Large intestine (tissue), 12 donors: ENCODE results near the gene CRB2. TPM values are rescaled to one million over a fixed set of nuclear protein-coding genes. Genes with fewer than 3 reads are reported as not detected.

ENCODE experiments used
- DNase-seq, 2 donors: peaks; one replicate each; pipeline versions ENCODE4 v3.0.0 to v3.0.0-alpha.2; 2013
- H3K27ac ChIP-seq: one replicate; pipeline ENCODE4 v1.5.1; 2013; ENCODE audit warnings: low read length
- H3K27me3 ChIP-seq: 2 replicates; pipeline ENCODE4 v1.6.1; 2013; ENCODE audit warnings: low read length; ENCODE audit not compliant: control insufficient read depth, insufficient read depth
- H3K36me3 ChIP-seq: 2 replicates; pipeline ENCODE4 v1.6.1; 2013; ENCODE audit warnings: low read length; ENCODE audit not compliant: control insufficient read depth, insufficient read depth
- H3K4me1 ChIP-seq: one replicate; pipeline ENCODE4 v1.6.1; 2013; ENCODE audit warnings: low read length; ENCODE audit not compliant: control insufficient read depth, insufficient read depth
- H3K4me3 ChIP-seq: one replicate; pipeline ENCODE4 v1.5.1; 2013; ENCODE audit warnings: low read length
- H3K9me3 ChIP-seq: one replicate; pipeline ENCODE4 v1.6.1; 2013; ENCODE audit warnings: mild to moderate bottlenecking, low read depth, low read length, moderate library complexity; ENCODE audit not compliant: control insufficient read depth
- WGBS: methylation state at CpG from one replicate; pipeline ENCODE4 v1.1.5; 2013; ENCODE audit warnings: low lambda C conversion rate; ENCODE audit not compliant: insufficient coverage; 5-methylcytosine and 5-hydroxymethylcytosine counted together
- long read RNA-seq, 11 donors: transcript quantifications; one replicate each; lab custom pipeline, GENCODE V29; 2026
- polyA plus RNA-seq: library from polyadenylated mRNA; unstranded; fragments of 120-200 nt; gene quantifications from one replicate; pipeline ENCODE4 v1.2.1, GENCODE V29; 2013

Gene CRB2
- polyA plus RNA-seq = 2.3 TPM
- long read RNA-seq, donor 1 = 0 reads
- long read RNA-seq, donor 2 = 0 reads
- long read RNA-seq, donor 3 = 0 reads
- long read RNA-seq, donor 4 = 0 reads
- long read RNA-seq, donor 5 = 0 reads
- long read RNA-seq, donor 6, partial matches to known transcripts = 10 of 10 reads
- long read RNA-seq, donor 6, other reads (novel, unspliced or antisense) = 0 of 10 reads
- long read RNA-seq, donor 7 = 0 reads
- long read RNA-seq, donor 8 = 0 reads
- long read RNA-seq, donor 9 = 0 reads
- long read RNA-seq, donor 10 = 0 reads
- long read RNA-seq, donor 11 = 0 reads

DNA sequence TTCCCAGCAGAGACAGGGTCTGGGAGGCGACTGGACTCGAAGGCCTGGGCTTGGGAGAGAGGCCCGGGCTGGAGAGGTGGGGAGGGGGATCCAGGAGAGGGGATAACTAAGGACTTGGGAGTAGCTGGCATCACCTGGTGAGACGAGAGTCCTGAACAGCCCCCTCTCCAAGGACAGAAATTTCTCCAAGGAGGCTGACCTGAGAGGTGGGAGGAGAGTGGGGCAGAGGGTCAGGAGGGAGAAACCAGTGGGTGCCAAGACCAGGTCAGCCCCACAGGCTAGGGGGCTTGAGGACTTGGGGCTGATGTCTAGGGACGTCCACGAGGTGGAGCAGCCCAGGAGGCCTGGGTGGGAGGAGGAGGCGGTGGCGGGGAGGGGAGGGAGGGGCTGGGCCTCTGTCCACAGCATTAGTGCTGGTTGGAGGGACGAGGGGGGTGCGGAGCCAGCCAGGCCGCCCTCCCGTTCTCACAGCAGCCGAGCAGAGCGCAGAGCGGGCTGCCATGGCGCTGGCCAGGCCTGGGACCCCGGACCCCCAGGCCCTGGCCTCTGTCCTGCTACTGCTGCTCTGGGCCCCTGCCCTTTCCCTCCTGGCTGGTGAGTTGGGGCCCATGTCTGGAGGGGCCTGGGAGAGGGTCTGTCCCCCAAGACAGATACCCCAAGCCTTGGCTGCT lies at the start of gene CRB2:
TSS of gene CRB2 (plus strand) at position 437 of the 671 bp plus-strand sequence. CDS start at position 501, 64 bp downstream.
- H3K9me3 ChIP-seq = no peaks in the 10 kb centered on the region
- no peaks in the 10 kb centered on the region for H3K36me3 ChIP-seq
- no peak within 1 kb of the TSS for H3K4me3 ChIP-seq
- H3K4me1 ChIP-seq = peaks cover 21% of the 10 kb centered on the region
- peaks cover 7% of the 10 kb centered on the region for H3K27me3 ChIP-seq
- DNase-seq = no peak
- H3K27ac ChIP-seq = no peak within 1 kb of the TSS
- WGBS = 100% methylated on average over 1 of the region's 17 CpGs

DNA sequence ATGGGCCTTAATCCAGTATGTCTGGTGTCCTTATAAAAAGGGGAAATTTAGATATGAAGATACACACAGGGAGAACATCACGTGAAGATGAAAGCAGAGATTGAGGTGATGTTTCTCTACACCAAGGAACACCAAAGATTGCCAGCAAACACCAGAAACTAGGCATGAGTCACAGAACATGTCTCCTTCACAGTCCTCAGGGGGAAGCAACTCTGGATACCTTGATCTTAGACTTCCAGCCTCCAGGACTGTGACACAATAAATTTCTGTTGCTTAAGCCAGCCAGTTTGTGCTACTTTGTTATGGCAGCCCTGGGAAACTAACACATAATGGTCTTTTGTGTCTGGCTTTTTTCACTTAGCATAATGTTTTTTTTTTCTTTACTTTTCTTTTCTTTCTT lies 46.4 kb upstream of the CRB2 start:
- Histone ChIP-seq H3K36me3 (no peaks in the 10 kb centered on the region), H3K4me3 (no peak overlapping the region), H3K4me1 (no peaks in the 10 kb centered on the region), H3K27me3 (no peaks in the 10 kb centered on the region), H3K9me3 (no peaks in the 10 kb centered on the region), H3K27ac (no peak overlapping the region)
- no CpG with 5 or more reads among the region's 1 CpG for WGBS
- DNase-seq = no peak

DNA sequence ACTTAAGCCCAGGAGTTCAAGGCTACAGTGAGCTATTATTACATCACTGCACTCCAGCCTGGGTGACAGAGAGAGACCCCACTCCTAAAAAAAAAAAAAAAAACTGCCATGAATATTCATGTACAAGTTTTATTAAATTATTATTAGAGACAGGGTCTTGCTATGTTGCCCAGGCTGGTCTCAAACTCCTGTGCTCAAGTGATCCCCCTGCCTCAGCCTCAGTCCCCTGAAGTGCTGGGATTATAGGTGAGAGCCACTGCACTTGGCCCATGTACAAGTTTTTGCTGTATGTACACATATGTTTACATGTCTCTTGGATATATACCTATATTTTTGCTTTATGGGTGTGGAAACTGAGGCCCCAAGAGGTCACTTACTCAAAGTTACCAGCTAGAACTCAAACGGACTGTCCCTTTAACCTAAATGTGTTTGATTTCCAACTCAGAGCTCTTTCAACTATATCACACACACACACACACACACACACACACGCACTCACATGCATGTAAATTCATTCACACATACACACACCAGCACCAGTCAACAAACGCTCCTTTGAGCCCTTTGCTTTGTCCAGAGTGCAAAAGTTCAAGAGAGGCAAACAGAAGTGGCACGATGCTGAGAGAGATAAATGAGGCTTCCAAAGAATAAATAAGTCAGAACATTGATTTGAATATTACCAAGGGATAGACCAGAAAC lies 45.3 kb upstream of the CRB2 start:
- Histone ChIP-seq H3K27me3 (no peaks in the 10 kb centered on the region), H3K27ac (no peak overlapping the region), H3K4me3 (no peak overlapping the region), H3K4me1 (no peaks in the 10 kb centered on the region), H3K36me3 (no peaks in the 10 kb centered on the region), H3K9me3 (no peaks in the 10 kb centered on the region)
- DNase-seq = no peak
- WGBS = no CpG with 5 or more reads among the region's 4 CpGs

DNA sequence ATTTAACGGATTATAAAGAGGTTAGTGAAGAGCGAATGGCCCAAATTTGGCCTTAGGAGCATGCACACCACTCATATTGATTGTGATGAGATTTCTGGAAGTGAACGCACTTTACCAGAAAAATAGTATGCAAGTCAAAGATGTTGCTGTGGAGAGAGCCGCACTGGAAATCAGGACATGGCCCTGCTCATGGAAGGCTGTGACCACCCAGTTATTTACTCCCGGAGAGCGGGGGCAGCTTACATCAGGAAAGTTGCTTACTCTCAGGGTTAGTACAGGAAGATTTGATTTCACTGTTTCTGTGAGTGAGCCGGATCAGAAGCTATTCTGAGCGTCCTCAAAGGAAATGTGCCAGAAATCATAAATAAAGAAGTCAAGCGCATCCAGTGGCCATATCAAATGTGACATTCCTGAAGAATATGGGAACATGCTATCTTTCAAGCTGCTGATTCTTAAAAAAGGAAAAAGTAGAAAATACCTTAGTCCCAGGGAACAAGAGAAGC lies 44.7 kb upstream of the CRB2 start:
- DNase-seq = no peak
- H3K36me3 ChIP-seq = no peaks in the 10 kb centered on the region
- no peaks in the 10 kb centered on the region for H3K4me1 ChIP-seq
- H3K27ac ChIP-seq = no peak overlapping the region
- no peak overlapping the region for H3K4me3 ChIP-seq
- H3K9me3 ChIP-seq = no peaks in the 10 kb centered on the region
- no peaks in the 10 kb centered on the region for H3K27me3 ChIP-seq
- 65% methylated on average over 4 of the region's 9 CpGs for WGBS

DNA sequence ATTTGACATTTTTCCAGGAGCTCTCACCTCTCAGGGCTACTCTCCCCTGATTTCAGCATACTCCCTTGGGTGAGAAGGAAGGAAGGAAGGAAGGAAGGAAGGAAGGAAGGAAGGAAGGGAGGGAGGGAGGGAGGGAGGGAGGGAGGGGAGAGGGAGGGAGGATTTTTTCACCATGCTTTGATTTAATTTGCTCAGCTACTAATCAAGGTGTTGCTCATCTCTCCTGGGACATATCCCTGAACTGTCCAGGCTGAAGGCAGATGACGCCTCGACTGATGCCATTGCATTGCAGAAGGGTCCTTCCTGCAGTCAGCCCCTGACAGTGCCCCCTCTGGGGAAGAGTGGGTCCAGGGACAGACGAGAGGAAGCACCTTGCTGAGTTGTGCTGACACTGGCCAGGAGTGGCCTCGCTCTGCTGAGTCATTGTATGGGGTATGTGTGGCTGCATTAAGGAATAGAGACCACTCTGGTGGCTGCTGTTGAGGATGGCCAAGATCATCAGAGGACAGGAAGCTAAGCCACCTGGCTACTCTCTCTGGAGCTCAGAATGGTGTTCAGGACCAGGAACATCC lies 43.6 kb upstream of the CRB2 start:
- no peak overlapping the region for H3K27ac ChIP-seq
- no peaks in the 10 kb centered on the region for H3K4me1 ChIP-seq
- H3K27me3 ChIP-seq = no peaks in the 10 kb centered on the region
- H3K4me3 ChIP-seq = no peak overlapping the region
- H3K36me3 ChIP-seq = no peaks in the 10 kb centered on the region
- no peak for DNase-seq
- no CpG with 5 or more reads among the region's 4 CpGs for WGBS
- no peaks in the 10 kb centered on the region for H3K9me3 ChIP-seq

DNA sequence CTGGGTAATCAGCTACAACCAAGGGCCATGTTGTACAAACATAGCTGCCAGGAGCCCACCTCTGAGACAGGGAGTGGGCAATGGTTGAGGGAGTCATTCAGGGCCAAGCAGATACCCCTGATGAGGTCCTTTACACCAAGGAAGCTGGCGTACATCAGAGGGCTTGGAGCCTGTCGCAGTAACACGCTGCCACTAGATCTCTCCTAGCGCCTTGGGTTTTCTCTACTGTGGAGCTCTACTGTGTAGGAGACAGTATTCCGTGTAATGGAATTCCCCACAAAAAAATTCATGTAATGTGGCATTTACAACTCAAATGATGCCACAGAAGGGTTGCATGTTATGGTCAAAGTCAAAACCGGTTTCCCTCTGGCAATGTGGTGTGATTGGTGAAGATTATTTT lies 41.4 kb upstream of the CRB2 start:
- DNase-seq = no peak

DNA sequence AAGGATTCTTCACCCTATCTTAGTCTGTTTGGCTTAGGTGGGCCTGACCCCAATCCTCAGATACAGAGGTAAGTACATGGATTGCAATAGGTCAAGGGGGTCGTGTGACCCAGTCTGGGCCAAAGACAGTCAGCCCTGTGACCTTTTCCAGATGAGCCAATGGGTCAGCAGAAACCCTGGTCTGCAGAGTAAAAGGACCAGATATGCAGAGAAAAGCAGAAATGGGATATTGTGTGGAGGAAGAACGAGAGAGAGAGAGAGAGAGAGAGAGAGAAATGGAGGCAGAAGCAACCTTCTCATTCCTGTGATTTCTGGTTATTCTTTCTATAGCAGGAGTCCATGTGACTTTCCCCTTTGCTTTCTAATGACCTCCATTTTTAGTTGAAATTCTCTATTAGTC lies 40.4 kb upstream of the CRB2 start:
- WGBS = 100% methylated on average over 1 of the region's 2 CpGs
- no peak for DNase-seq
- no peaks in the 10 kb centered on the region for H3K4me1 ChIP-seq
- no peak overlapping the region for H3K4me3 ChIP-seq
- peaks cover 4% of the 10 kb centered on the region for H3K27me3 ChIP-seq
- no peaks in the 10 kb centered on the region for H3K36me3 ChIP-seq
- no peaks in the 10 kb centered on the region for H3K9me3 ChIP-seq
- no peak overlapping the region for H3K27ac ChIP-seq

More for the DNA sequence above, 41.4 kb upstream of the CRB2 start:
- no peaks in the 10 kb centered on the region for H3K36me3 ChIP-seq
- H3K27ac ChIP-seq = no peak overlapping the region
- H3K27me3 ChIP-seq = peaks cover 3% of the 10 kb centered on the region
- no CpG with 5 or more reads among the region's 6 CpGs for WGBS
- H3K4me1 ChIP-seq = no peaks in the 10 kb centered on the region
- H3K4me3 ChIP-seq = no peak overlapping the region
- H3K9me3 ChIP-seq = no peaks in the 10 kb centered on the region

DNA sequence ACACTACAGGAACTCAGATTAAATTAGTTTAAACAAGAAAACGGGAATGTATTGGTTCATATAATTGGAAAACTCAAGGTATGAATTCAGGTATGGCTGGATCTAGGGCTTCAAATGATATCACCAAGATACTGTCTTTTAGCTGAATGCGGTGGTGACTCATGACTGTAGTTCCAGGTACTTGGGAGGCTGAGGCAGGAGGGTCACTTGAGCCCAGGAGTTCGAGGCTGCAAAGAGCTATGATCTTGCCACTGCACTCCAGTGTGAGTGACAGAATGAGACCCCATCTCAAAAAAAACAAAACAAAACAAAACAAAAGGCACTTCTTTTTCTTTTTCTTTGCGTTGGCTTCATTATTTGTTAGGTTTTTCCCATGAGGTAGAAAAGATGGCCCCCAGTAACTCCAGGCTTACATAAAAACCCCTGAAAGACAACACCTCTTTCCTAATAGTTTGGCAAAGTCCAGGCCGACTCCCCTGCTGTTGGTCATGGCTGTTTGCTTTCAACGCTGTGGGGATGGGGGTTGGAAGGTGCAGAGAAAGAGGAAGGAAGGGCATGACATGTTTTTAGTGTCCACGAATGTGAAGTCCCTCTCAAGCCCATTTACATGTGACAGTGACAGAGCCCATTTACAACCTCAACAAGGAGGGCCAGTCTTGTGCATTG lies 39.8 kb upstream of the CRB2 start:
- no peak overlapping the region for H3K27ac ChIP-seq
- no peaks in the 10 kb centered on the region for H3K4me1 ChIP-seq
- H3K9me3 ChIP-seq = no peaks in the 10 kb centered on the region
- no peak for DNase-seq
- no peaks in the 10 kb centered on the region for H3K36me3 ChIP-seq
- 60% methylated on average over 1 of the region's 7 CpGs for WGBS
- H3K27me3 ChIP-seq = peaks cover 4% of the 10 kb centered on the region
- H3K4me3 ChIP-seq = no peak overlapping the region

DNA sequence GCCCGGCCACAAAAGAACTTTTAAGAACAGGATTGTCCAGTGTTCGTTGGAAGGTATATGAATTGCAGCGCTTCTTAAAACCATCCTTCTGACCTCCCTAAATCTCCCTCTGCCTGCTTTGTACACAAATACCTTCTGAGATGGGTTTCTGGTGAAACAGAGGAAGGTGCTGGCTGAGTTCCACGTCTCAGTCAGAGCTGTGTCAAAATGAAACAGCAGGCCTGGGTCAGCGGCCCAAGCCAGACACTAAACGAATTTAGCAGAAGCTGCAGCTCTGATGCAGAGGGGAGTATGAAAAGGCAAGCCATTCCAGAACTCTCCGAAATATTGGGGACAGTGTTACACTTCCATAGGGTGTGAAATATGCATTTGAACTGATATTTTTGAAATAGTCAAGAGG lies 37.8 kb upstream of the CRB2 start:
- no peak for DNase-seq
- H3K27me3 ChIP-seq = peaks cover 4% of the 10 kb centered on the region
- H3K4me3 ChIP-seq = no peak overlapping the region
- no CpG with 5 or more reads among the region's 7 CpGs for WGBS
- H3K36me3 ChIP-seq = no peaks in the 10 kb centered on the region
- H3K27ac ChIP-seq = no peak overlapping the region
- no peaks in the 10 kb centered on the region for H3K4me1 ChIP-seq
- no peaks in the 10 kb centered on the region for H3K9me3 ChIP-seq

DNA sequence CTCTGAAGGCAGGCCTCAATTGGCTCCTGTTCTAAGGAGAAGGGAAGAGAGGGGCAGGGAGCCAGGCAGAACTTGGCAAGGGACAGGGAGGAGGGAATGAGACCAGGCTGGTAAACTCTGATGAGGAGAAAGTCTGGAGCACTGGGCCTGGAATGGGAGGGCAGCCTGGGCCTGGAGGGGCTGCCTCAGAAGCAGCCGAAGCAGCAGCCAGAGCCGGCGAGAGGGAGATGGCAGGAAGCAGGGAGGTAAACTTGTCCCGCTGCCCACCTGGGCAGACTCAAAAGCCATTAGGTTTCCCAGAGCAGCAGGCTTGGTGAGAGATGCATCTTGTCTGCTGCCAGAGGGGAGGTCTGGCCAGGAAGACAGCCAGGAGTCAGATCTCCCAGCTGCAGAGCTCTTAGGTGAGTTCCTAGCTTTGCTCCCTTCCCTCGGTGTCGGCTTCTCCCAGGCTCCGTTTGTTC lies 37.0 kb upstream of the CRB2 start:
- 83% methylated on average over 1 of the region's 7 CpGs for WGBS
- Histone ChIP-seq H3K27ac (no peak overlapping the region), H3K36me3 (no peaks in the 10 kb centered on the region), H3K27me3 (peaks cover 4% of the 10 kb centered on the region), H3K4me3 (no peak overlapping the region), H3K9me3 (no peaks in the 10 kb centered on the region), H3K4me1 (no peaks in the 10 kb centered on the region)
- no peak for DNase-seq
